ENCODE results near the gene ZMYM5.
A peak's percentile ranks its signal among the peaks of the same experiment; 100 is the strongest.
"Not testable (repeated sequence)": the region's sequence is repeated elsewhere in the genome, so short reads cannot be mapped to it uniquely, and the experiment has no call there.

Gene ZMYM5

DNA sequence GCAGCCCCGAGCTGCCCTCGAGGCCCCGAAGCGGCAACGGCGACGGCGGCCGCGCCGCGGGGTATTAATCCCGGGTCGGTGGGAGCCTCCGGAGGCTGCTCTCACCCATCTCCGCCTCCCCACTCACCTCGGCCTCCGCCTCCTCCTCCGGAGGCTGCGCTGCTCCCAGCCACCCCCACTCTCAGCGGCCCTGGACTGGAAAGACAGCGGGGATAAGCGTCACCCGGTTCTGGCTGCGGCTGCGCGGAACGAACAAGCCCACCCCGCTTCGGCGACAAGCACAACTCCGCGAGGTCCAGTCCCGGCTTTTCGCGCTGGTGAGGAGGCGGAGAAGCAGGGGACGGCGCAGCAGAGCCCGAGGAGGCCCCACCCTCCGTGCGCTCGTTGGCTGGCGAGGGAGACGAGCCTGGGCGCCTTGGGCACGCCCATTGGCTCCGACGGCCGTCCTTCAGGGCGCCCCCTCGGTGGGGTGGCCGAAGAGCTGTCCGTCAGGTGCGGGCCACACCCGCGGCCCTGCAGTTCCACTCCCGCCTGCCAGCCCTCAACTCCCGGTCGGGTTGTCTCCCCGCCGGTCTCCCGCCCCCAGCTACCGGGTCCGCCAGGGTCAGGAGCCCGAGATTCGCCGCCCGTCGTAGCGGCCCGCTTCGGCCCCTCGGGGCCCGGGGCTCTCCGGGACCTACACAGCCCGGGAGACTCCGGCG lies at the start of gene ZMYM5:
Gene ZMYM5 (minus strand): TSS at position 327 of the 701 bp plus-strand sequence. CDS start 11,469 bp downstream, outside the sequence.
- DNase-seq (ENCODE audit: low spot score) (peak; percentile 94), FAIRE-seq (peak; percentile 40)

- DNase-seq (ENCODE audit: low spot score) = peak; percentile 60
- FAIRE-seq = no peak
Observed at GRCh38 chr13:19910336-19911072, 47.1 kb upstream of the ZMYM5 start.

- DNase-seq (ENCODE audit: low spot score) = no peak
- FAIRE-seq = no peak
Observed at GRCh38 chr13:19908350-19908986, 45.0 kb upstream of the ZMYM5 start.

GRCh38 chr13:19905487-19906195 lies 42.2 kb upstream of the ZMYM5 start:
- DNase-seq (ENCODE audit: low spot score); FAIRE-seq: not testable (repeated sequence)

DNA sequence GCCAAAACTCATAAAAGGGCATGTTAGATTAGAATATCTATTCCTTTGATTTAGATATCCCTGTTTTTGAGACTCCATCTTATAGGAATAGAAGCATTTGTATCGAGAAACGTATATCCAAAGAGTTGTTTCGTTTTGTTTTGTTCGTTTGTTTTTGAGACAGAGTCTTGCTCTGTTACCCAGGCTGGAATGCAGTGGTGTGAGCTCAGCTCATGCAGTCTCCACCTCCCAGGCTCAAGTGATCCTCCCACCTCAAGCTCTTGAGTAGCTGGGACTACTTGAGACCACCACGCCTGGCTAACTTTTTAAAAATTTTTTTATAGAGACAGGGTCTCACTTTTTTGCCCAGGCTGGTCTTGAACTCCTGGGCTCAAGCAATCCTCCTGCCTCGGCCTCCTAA lies 26.6 kb upstream of the ZMYM5 start:
- DNase-seq (ENCODE audit: low spot score) (no peak), FAIRE-seq (no peak)

GRCh38 chr13:19888799-19889198 lies 25.4 kb upstream of the ZMYM5 start:
- DNase-seq (ENCODE audit: low spot score) (no peak), FAIRE-seq (no peak)

DNA sequence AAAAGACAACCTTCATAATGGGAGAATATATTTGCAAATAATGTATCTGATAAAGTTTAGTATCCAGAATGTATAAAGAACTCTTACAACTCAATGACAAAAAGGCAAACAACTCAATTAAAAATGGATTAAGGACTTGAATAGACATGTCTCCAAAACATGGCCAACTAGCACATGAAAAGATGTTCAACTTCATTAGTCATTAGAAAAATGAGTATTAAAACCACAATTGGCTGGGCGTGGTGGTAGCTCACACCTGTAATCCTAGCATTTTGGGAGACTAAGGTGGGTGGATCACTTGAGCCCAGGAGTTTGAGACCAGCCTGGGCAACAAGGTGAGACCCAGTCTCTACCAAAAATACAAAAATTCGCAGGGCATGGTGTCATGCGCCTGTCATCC lies 18.8 kb upstream of the ZMYM5 start:
- FAIRE-seq = no peak
- no peak for DNase-seq (ENCODE audit: low spot score)

DNA sequence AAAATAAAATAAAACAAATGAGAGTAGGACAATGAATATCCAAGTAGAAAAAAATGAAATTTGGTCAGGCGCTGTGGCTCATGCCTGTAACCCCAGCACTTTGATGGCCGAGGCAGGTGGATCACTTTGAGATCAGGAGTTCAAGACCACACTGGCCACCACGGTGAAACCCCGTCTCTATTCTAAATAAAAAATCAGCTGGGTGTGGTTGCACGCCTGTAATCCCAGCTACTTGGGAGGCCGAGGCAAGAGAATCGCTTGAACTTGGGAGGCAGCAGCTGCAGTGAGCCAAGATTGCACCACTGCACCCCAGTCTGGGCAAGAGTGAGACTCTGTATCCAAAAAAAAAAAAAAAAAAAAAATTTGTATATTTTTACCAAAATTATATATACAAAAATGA lies 18.2 kb upstream of the ZMYM5 start:
- no peak for FAIRE-seq
- DNase-seq (ENCODE audit: low spot score) = no peak

GRCh38 chr13:19864746-19865309 lies 1.4 kb upstream of the ZMYM5 start:
- DNase-seq (ENCODE audit: low spot score) (peak; percentile 40), FAIRE-seq (no peak)

DNA sequence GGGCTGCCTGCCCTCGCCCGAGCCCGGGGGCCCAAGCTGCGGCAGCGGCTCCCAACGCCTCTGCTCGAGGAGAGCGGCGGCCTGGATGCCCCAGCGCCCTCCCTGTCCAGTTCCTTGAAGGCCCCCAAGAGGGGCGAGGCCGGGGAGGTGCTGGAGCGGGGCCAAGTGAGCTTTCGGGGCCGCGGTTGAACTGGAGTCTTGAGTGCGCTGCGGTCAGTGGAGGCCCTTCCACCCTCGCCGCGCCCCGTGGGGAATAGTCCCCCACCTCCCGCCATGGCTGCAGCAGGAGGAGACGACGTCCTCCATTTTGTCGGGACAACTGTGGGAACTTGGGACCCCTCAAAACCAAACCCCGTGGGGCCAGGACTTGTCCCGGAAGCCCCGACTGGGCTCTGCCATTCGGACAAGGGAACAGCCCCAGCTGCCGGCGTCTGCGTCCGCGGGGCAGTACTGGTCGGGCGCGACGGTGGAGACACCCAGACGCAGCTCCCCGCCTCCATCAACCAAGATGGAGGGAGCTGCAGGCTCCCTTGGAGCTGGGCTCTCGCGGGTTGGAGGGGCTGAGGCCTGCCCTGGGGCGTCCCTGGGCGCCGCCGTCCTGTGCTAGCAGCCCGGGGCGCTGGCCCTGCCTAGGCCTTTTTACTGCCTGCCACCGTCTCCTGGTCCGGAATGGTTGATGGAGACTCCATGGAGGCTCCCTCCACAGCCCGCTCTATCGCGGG lies 736 bp upstream of the ZMYM5 start:
- FAIRE-seq = no peak
- peak; percentile 48 for DNase-seq (ENCODE audit: low spot score)

- FAIRE-seq (no peak), DNase-seq (ENCODE audit: low spot score) (peak; percentile 6)
Observed at GRCh38 chr13:19862481-19863313, 752 bp downstream of the ZMYM5 start.

- DNase-seq (ENCODE audit: low spot score) (no peak), FAIRE-seq (no peak)
Observed at GRCh38 chr13:19861762-19862161, 1.7 kb downstream of the ZMYM5 start.

DNA sequence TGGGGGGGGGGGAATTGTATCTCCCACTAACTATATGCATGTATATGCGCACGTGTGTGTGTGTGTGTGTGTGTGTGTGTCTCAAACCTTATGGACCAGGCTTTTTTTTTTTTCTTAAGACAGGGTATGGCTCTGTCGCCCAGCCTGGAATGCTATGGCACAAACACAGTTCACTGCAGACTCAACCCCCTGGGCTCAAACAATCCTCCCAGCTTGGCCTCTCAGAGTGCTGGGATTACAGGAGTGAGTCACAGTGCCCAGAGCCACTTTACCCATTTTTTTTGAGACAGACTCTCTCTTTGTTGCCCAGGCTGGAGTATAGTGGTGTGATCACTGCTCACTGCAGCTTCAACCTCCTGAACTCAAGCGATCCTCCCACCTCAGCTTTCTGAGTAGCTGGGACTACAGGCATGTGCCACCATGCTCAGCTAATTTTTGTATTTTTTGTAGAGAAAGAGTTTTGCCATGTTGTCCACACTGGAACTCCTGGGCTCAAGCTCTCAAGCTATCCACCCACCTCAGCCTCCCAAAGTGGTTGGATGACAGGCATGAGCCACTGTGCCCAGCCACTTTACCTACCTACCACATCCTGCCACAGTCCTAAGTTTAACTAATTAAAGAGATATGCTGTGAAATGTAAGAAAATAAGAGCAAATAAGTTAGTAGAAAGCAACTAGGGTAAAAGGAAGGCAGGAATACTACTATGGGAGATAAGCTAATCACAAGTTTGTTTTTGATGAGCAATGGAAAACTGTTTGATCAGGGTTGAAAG lies 2.4 kb downstream of the ZMYM5 start:
- FAIRE-seq = no peak
- DNase-seq (ENCODE audit: low spot score) = peak; percentile 6

GRCh38 chr13:19857637-19858036 lies 5.8 kb downstream of the ZMYM5 start:
- DNase-seq (ENCODE audit: low spot score); FAIRE-seq: not testable (repeated sequence)

DNA sequence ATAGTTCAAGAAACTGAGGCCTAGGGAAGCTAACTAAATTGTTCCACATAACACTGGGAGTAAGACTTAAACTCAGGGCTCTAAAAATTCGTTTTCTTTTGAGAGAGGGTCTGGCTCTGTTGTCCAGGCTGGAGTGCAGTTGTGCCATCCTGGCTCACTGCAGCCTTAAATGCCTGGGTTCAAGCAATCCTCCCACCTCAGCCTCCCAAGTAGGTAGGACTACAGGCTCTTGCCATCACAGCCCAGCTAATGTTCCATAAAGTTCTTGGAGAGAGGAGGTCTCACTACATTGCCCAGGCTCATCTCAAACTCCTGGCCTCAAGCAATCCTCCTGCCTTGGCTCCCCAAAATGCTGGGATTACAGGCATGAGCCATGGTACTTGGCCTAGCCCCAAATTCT lies 10.7 kb downstream of the ZMYM5 start:
- no peak for DNase-seq (ENCODE audit: low spot score)
- no peak for FAIRE-seq

- peak; percentile 70 for DNase-seq (ENCODE audit: low spot score)
- FAIRE-seq = no peak
Observed at GRCh38 chr13:19845758-19846157, 17.7 kb downstream of the ZMYM5 start.

- DNase-seq (ENCODE audit: low spot score) (no peak), FAIRE-seq (no peak)
Observed at GRCh38 chr13:19838865-19839275, 24.6 kb downstream of the ZMYM5 start.

DNA sequence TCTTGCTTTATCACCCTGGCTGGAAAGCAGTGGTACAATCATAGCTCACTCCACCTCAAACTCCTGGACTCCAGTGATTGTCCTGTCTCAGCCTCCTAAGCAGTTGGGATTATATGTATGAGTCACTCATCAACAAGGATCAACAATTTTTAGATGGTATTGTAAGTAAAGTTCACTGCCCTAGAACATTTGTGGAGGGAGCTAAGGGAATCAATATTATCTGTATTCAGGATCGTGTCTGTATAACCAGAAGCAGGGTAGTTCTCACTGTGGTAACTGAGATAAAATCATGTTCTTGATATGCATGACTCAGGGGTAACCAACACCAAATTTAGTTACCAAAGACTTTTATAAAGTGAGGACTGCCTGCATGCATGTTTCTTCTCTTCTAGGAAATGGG lies 27.0 kb downstream of the ZMYM5 start:
- FAIRE-seq (no peak), DNase-seq (ENCODE audit: low spot score) (no peak)

GRCh38 chr13:19834704-19835103 lies 28.7 kb downstream of the ZMYM5 start:
- DNase-seq (ENCODE audit: low spot score) (no peak), FAIRE-seq (no peak)

Data from urothelium cell line (cell line).